Panc1 (cell line): ENCODE data around the gene GAS7.

Experiments used
- CTCF ChIP-seq: fragments of 450-650 bp; IDR thresholded peaks from 2 replicates; pipeline ENCODE4 v1.5.1; 2017; ENCODE audit warnings: mild to moderate bottlenecking
- POLR2AphosphoS5 ChIP-seq: IDR thresholded peaks from 2 replicates; pipeline ENCODE4 v1.6.1; 2012; ENCODE audit warnings: mild to moderate bottlenecking, low read depth, low read length, moderate library complexity
- REST ChIP-seq, 2 experiments: IDR thresholded peaks; 2 replicates each; pipeline ENCODE4 v1.6.1; 2011 to 2012; ENCODE audit warnings: low read depth in 2 of 2, control low read depth in 1 of 2, low read length in 1 of 2, mild to moderate bottlenecking in 1 of 2, moderate library complexity in 1 of 2; ENCODE audit not compliant: insufficient read depth in 1 of 2
- SIN3A ChIP-seq: IDR thresholded peaks from 2 replicates; pipeline ENCODE4 v1.6.1; 2012; ENCODE audit warnings: low read depth, mild to moderate bottlenecking, low read length, moderate library complexity, borderline replicate concordance; ENCODE audit not compliant: insufficient read depth
- TCF7L2 ChIP-seq: IDR thresholded peaks from 2 replicates; pipeline ENCODE4 v1.6.1; 2011; ENCODE audit warnings: mild to moderate bottlenecking, low read depth, low read length, inconsistent platforms

GRCh38 chr17:9878786-9879525 is 319.4 kb downstream of the GAS7 start:
- no peak for TF ChIP-seq CTCF
- TF ChIP-seq SIN3A: no peak
- no peak for TF ChIP-seq POLR2AphosphoS5
- TF ChIP-seq REST (IDR thresholded peaks at IDR 0.05; ENCODE audit: insufficient read depth in 1 of 2, low read depth in 2 of 2, low read length in 1 of 2): no peak
- no peak for TF ChIP-seq TCF7L2
